Skeletal muscle tissue (tissue), 4 donors: ENCODE measurements around the gene NUP93. TPM values are rescaled to one million over a fixed set of nuclear protein-coding genes. Genes with fewer than 3 reads are reported as not detected.
A peak's percentile ranks its signal among the peaks of the same experiment; 100 is the strongest.

Experiments used
- H3K27ac ChIP-seq: one replicate; pipeline ENCODE4 v1.7.0; 2013; ENCODE audit warnings: mild to moderate bottlenecking, low read depth, low read length, inconsistent platforms
- H3K27me3 ChIP-seq, 3 donors: one replicate each; pipeline ENCODE4 v1.7.0; 2013; ENCODE audit warnings: low read length in 3 of 3; ENCODE audit not compliant: control insufficient read depth in 3 of 3, insufficient read depth in 3 of 3
- H3K36me3 ChIP-seq, 3 donors: one replicate each; pipeline ENCODE4 v1.7.0; 2013; ENCODE audit warnings: low read length in 3 of 3; ENCODE audit not compliant: control insufficient read depth in 3 of 3, insufficient read depth in 3 of 3
- H3K4me1 ChIP-seq, 3 donors: one replicate each; pipeline ENCODE4 v1.7.0; 2013; ENCODE audit warnings: low read length in 3 of 3, mild to moderate bottlenecking in 3 of 3; ENCODE audit not compliant: control insufficient read depth in 3 of 3, insufficient read depth in 3 of 3
- H3K4me3 ChIP-seq, 3 donors: one replicate each; pipeline ENCODE4 v1.7.0; 2013; ENCODE audit warnings: low read length in 3 of 3
- H3K9ac ChIP-seq, 3 donors: one replicate each; pipeline ENCODE4 v1.7.0; 2013; ENCODE audit warnings: low read length in 3 of 3, mild to moderate bottlenecking in 3 of 3, moderate library complexity in 2 of 3, low read depth in 1 of 3
- H3K9me3 ChIP-seq, 3 donors: one replicate each; pipeline ENCODE4 v1.7.0; 2013; ENCODE audit warnings: low read length in 3 of 3; ENCODE audit not compliant: control insufficient read depth in 3 of 3
- total RNA-seq: library from RNA; depleted of rRNA; stranded (reverse); fragments of >200 nt; gene quantifications from one replicate; pipeline ENCODE4 v1.2.3, GENCODE V29; 2014
- donor health status: Osteomylitis.

Gene NUP93
- total RNA-seq, 1 donor from 2014 or later = 54.8 TPM

GRCh38 chr16:56726283-56726682, 3.6 kb upstream of the NUP93 start:
- H3K36me3 ChIP-seq = no peaks in the 10 kb centered on the region
- peaks cover 17 to 22% (median 18%) of the 10 kb centered on the region in 3 donors for H3K4me1 ChIP-seq
- H3K4me3 ChIP-seq = no peak overlapping the region
- no peaks in the 10 kb centered on the region for H3K27me3 ChIP-seq
- H3K27ac ChIP-seq = no peak overlapping the region
- H3K9me3 ChIP-seq = no peaks in the 10 kb centered on the region
- no peak overlapping the region for H3K9ac ChIP-seq

GRCh38 chr16:56726926-56727325, 3.0 kb upstream of the NUP93 start:
- Histone ChIP-seq H3K36me3 (no peaks in the 10 kb centered on the region), H3K9ac (no peak overlapping the region), H3K4me3 (no peak overlapping the region), H3K9me3 (no peaks in the 10 kb centered on the region), H3K27ac (no peak overlapping the region), H3K4me1 (peaks cover 19 to 22% (median 19%) of the 10 kb centered on the region in 3 donors), H3K27me3 (no peaks in the 10 kb centered on the region)

- H3K36me3 ChIP-seq = no peaks in the 10 kb centered on the region
- H3K9me3 ChIP-seq = no peaks in the 10 kb centered on the region
- H3K9ac ChIP-seq = no peak overlapping the region
- no peak overlapping the region for H3K27ac ChIP-seq
- H3K4me3 ChIP-seq = no peak overlapping the region
- H3K27me3 ChIP-seq = no peaks in the 10 kb centered on the region
- H3K4me1 ChIP-seq = peaks cover 20 to 22% (median 20%) of the 10 kb centered on the region in 3 donors
Observed at GRCh38 chr16:56728027-56728426, 1.9 kb upstream of the NUP93 start.

GRCh38 chr16:56728980-56729734, 772 bp upstream of the NUP93 start:
- H3K27me3 ChIP-seq = no peaks in the 10 kb centered on the region
- peak overlapping the region; percentile 95 to 97 (median 96) for H3K4me3 ChIP-seq
- peak overlapping the region; percentile 80 for H3K27ac ChIP-seq
- H3K4me1 ChIP-seq = peaks cover 20 to 22% (median 20%) of the 10 kb centered on the region in 3 donors
- no peaks in the 10 kb centered on the region for H3K9me3 ChIP-seq
- H3K9ac ChIP-seq = peak overlapping the region; percentile 85 to 92 (median 90)
- H3K36me3 ChIP-seq = no peaks in the 10 kb centered on the region

GRCh38 chr16:56732366-56732765, 2.4 kb downstream of the NUP93 start:
- no peak overlapping the region for H3K4me3 ChIP-seq
- H3K9me3 ChIP-seq = no peaks in the 10 kb centered on the region
- H3K27ac ChIP-seq = no peak overlapping the region
- no peaks in the 10 kb centered on the region for H3K27me3 ChIP-seq
- no peak overlapping the region for H3K9ac ChIP-seq
- peaks cover 22 to 28% (median 24%) of the 10 kb centered on the region in 3 donors for H3K4me1 ChIP-seq
- H3K36me3 ChIP-seq = no peaks in the 10 kb centered on the region

GRCh38 chr16:56732832-56733231, 2.9 kb downstream of the NUP93 start:
- H3K9me3 ChIP-seq = no peaks in the 10 kb centered on the region
- no peak overlapping the region for H3K4me3 ChIP-seq
- peaks cover 22 to 28% (median 24%) of the 10 kb centered on the region in 3 donors for H3K4me1 ChIP-seq
- H3K9ac ChIP-seq = no peak overlapping the region
- no peaks in the 10 kb centered on the region for H3K36me3 ChIP-seq
- H3K27ac ChIP-seq = no peak overlapping the region
- no peaks in the 10 kb centered on the region for H3K27me3 ChIP-seq

- Histone ChIP-seq H3K9ac (no peak overlapping the region), H3K9me3 (no peaks in the 10 kb centered on the region), H3K4me3 (no peak overlapping the region), H3K36me3 (no peaks in the 10 kb centered on the region), H3K27ac (no peak overlapping the region), H3K27me3 (no peaks in the 10 kb centered on the region), H3K4me1 (peaks cover 12 to 21% (median 14%) of the 10 kb centered on the region in 3 donors)
Observed at GRCh38 chr16:56734429-56734828, 4.5 kb downstream of the NUP93 start.

GRCh38 chr16:56736476-56736875, 6.5 kb downstream of the NUP93 start:
- Histone ChIP-seq H3K4me1 (peaks cover 0 to 11% (median 6%) of the 10 kb centered on the region in 3 donors), H3K27ac (no peak overlapping the region), H3K9me3 (no peaks in the 10 kb centered on the region), H3K4me3 (no peak overlapping the region), H3K27me3 (no peaks in the 10 kb centered on the region), H3K36me3 (no peaks in the 10 kb centered on the region), H3K9ac (no peak overlapping the region)

- H3K9ac ChIP-seq = no peak overlapping the region
- peaks cover 0 to 8% (median 4%) of the 10 kb centered on the region in 3 donors for H3K4me1 ChIP-seq
- H3K9me3 ChIP-seq = no peaks in the 10 kb centered on the region
- no peaks in the 10 kb centered on the region for H3K36me3 ChIP-seq
- H3K27ac ChIP-seq = no peak overlapping the region
- H3K4me3 ChIP-seq = no peak overlapping the region
- no peaks in the 10 kb centered on the region for H3K27me3 ChIP-seq
Observed at GRCh38 chr16:56737539-56737938, 7.6 kb downstream of the NUP93 start.

GRCh38 chr16:56738221-56738620, 8.3 kb downstream of the NUP93 start:
- Histone ChIP-seq H3K4me3 (no peak overlapping the region), H3K27me3 (no peaks in the 10 kb centered on the region), H3K9ac (no peak overlapping the region), H3K36me3 (no peaks in the 10 kb centered on the region), H3K9me3 (no peaks in the 10 kb centered on the region), H3K4me1 (peaks cover 0 to 8% (median 4%) of the 10 kb centered on the region in 3 donors), H3K27ac (no peak overlapping the region)
